ENCODE measurements around the gene SOX18. TPM values are rescaled to one million over a fixed set of nuclear protein-coding genes. Genes with fewer than 3 reads are reported as not detected.

SOX18 gene
- 48.3 TPM for total RNA-seq
- long read RNA-seq, transcript SOX18-201 (2 exons, 1,864 nt): major isoform, 53 of 90 reads
- long read RNA-seq, partial matches to known transcripts: 0 of 90 reads
- long read RNA-seq, other reads (novel, unspliced or antisense): 37 of 90 reads

DNA sequence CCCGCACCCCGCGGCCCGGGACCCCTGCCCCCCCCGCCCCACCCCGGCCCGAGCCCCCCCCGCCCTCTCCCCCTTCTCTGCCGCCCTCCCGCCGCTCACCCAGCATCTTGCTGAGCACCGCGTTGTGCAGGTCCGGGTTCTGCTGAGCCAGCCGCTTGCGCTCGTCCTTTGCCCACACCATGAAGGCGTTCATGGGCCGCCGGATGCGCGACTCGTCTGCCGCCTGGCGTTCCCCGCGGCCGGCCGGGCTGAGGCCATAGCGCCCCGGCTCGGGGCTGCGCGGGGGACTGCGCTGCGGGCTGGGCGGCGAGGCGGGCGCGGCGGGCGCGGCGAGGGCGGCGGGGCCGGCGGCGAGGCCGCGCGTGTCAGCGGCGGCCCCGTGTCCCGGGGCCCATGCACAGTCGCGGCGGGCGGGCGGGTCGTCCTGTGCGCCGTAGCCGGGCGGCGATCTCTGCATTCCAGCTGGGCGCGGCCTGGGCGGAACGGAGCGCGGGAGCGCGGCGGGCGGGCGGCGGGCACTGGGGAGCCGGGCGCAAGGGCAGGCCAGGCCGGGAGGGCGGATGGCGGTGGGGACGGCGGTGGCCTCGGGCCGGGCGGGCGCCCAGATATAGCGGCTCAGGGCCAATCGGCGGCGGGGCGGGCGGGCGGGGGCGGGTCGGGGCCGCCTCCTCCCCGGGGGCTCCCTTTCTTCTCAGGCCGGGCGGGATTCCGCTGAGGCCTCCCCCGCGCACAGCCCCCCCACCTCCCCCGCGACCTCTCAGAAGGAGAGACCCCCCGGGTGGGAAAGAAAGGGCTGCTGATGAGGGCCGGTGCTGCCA lies at the start of gene SOX18:
Gene SOX18 (minus strand): TSS at position 580 of the 818 bp plus-strand sequence. CDS start 123 bp downstream, at position 457.
- intact Hi-C loops (cut with DNase I): no loop called here
- TF ChIP-seq, protein P1, sequence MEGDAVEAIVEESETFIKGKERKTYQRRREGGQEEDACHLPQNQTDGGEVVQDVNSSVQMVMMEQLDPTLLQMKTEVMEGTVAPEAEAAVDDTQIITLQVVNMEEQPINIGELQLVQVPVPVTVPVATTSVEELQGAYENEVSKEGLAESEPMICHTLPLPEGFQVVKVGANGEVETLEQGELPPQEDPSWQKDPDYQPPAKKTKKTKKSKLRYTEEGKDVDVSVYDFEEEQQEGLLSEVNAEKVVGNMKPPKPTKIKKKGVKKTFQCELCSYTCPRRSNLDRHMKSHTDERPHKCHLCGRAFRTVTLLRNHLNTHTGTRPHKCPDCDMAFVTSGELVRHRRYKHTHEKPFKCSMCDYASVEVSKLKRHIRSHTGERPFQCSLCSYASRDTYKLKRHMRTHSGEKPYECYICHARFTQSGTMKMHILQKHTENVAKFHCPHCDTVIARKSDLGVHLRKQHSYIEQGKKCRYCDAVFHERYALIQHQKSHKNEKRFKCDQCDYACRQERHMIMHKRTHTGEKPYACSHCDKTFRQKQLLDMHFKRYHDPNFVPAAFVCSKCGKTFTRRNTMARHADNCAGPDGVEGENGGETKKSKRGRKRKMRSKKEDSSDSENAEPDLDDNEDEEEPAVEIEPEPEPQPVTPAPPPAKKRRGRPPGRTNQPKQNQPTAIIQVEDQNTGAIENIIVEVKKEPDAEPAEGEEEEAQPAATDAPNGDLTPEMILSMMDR (IDR thresholded peaks at IDR 0.05): no peak
- DNase-seq: no peak

DNA sequence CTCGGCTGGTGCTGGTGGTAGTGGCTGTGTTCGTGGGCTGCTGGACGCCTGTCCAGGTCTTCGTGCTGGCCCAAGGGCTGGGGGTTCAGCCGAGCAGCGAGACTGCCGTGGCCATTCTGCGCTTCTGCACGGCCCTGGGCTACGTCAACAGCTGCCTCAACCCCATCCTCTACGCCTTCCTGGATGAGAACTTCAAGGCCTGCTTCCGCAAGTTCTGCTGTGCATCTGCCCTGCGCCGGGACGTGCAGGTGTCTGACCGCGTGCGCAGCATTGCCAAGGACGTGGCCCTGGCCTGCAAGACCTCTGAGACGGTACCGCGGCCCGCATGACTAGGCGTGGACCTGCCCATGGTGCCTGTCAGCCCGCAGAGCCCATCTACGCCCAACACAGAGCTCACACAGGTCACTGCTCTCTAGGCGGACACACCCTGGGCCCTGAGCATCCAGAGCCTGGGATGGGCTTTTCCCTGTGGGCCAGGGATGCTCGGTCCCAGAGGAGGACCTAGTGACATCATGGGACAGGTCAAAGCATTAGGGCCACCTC lies 49.1 kb upstream of the SOX18 start:
- Histone ChIP-seq H3K27me3 (ENCODE audit: low read depth) (peaks cover 33% of the 10 kb centered on the region), H3K27ac (no peak overlapping the region), H3K4me1 (peaks cover 11% of the 10 kb centered on the region), H3K36me3 (peaks cover 9% of the 10 kb centered on the region), H3K9me3 (no peaks in the 10 kb centered on the region), H3K4me3 (no peak overlapping the region)
- intact Hi-C loops (cut with DNase I): no loop called here
- ATAC-seq: no peak
- DNase-seq: no peak
- TF ChIP-seq, protein P1 (IDR thresholded peaks at IDR 0.05): no peak

More for the DNA sequence above, at the start of gene SOX18:
- Histone ChIP-seq H3K36me3 (no peaks in the 10 kb centered on the region), H3K4me1 (peaks cover 13% of the 10 kb centered on the region), H3K9me3 (no peaks in the 10 kb centered on the region), H3K4me3 (peak within 1 kb of the TSS; percentile 58), H3K27me3 (ENCODE audit: low read depth) (peaks cover 76% of the 10 kb centered on the region), H3K27ac (peak within 1 kb of the TSS; percentile 84)
- peak in 1 of 2 donors; percentile 14 for ATAC-seq

DNA sequence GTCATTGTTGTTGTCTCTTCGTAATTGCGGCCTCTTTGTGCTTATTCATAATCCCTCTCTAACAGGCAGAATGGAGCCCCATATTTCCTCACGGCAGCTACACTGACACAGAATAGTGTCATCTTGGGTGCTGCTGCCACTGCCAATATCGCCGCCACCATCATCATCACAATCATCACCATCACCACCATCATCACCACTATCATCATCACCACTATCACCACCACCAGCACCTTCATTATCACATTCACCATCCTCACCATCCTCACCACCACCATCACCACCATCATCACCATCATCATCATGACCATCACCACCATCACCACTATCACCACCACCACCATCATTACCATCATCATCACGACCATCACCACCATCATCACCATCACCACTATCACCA lies 47.1 kb upstream of the SOX18 start:
- TF ChIP-seq, protein P1 (IDR thresholded peaks at IDR 0.05): no peak
- ATAC-seq (no peak), DNase-seq (no peak)
- Histone ChIP-seq H3K27me3 (ENCODE audit: low read depth) (peaks cover 14% of the 10 kb centered on the region), H3K4me1 (no peaks in the 10 kb centered on the region), H3K36me3 (peaks cover 9% of the 10 kb centered on the region), H3K4me3 (no peak overlapping the region), H3K27ac (no peak overlapping the region), H3K9me3 (no peaks in the 10 kb centered on the region)
- intact Hi-C loops (cut with DNase I): no loop called here

DNA sequence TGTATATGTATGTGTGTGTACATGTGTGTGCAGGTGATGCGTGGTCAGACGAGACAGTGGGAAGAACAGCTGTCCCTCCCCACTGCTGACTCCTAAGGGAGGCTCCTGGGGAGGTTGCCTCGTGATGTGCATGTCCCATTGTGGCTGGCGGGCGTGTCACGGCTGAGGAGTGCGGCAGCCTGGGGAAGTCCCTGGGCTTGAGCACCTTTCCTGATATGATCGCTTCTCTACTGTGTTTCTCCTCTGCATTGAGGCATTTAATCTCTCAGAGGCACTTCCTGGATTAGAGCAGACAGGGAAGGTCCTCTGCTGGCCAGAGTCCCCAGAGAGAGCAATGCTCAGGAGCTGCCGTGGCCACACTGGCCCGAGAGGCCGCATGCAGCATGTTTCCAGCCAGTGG lies 46.5 kb upstream of the SOX18 start:
- Histone ChIP-seq H3K4me3 (no peak overlapping the region), H3K27ac (no peak overlapping the region), H3K4me1 (no peaks in the 10 kb centered on the region), H3K27me3 (ENCODE audit: low read depth) (peaks cover 7% of the 10 kb centered on the region), H3K9me3 (no peaks in the 10 kb centered on the region), H3K36me3 (peaks cover 9% of the 10 kb centered on the region)
- TF ChIP-seq, protein P1 (IDR thresholded peaks at IDR 0.05): no peak
- ATAC-seq: no peak
- no peak for DNase-seq
- intact Hi-C loops (cut with DNase I): no loop called here

DNA sequence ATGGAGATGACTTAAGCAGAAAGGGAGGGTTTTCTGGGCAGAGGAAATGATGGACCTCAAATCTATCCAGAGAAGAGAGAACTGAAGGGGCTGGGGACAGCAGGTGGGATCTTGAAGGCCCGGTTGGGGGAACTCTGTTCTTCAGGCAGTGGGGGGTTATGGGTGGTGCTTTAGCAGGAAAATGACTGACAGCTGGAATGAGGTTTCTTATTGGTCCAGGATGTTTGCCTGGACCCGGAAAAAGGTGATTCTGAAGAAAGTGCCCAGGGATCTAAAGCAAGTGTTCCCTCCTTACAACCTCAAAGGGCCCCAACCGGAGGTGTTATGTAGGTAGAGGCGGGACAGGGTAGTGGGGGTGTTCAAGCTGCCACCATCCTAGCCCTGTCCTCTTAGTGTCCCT lies 46.0 kb upstream of the SOX18 start:
- no peak overlapping the region for H3K4me3 ChIP-seq

More for the DNA sequence above, 46.0 kb upstream of the SOX18 start:
- Histone ChIP-seq H3K36me3 (peaks cover 9% of the 10 kb centered on the region), H3K4me1 (no peaks in the 10 kb centered on the region), H3K9me3 (no peaks in the 10 kb centered on the region), H3K27ac (no peak overlapping the region), H3K27me3 (ENCODE audit: low read depth) (peaks cover 4% of the 10 kb centered on the region)
- TF ChIP-seq, protein P1 (IDR thresholded peaks at IDR 0.05): no peak
- ATAC-seq: no peak
- intact Hi-C loops (cut with DNase I): no loop called here
- no peak for DNase-seq

All from lower lobe of right lung (tissue), 2 donors.